ENCODE measurements around the gene ENO4. TPM values are rescaled to one million over a fixed set of nuclear protein-coding genes. Genes with fewer than 3 reads are reported as not detected.

ENO4 gene
- total RNA-seq, 2 experiments from 2014 or later, result not detected

GRCh38 chr10:116870949-116871348, 21.6 kb downstream of the ENO4 start:
- H3K4me1 Mint-ChIP-seq, result no peaks in the 10 kb centered on the region
- H3K27me3 Mint-ChIP-seq, result peaks cover 3% of the 10 kb centered on the region
- H3K4me3 Mint-ChIP-seq, result no peak overlapping the region
- no peak for DNase-seq
- peaks cover 2% of the 10 kb centered on the region for H3K9me3 Mint-ChIP-seq
- H3K27ac Mint-ChIP-seq, result no peak overlapping the region
- no peaks in the 10 kb centered on the region for H3K36me3 Mint-ChIP-seq

- H3K36me3 Mint-ChIP-seq, result no peaks in the 10 kb centered on the region
- no peak for DNase-seq
Measured at GRCh38 chr10:116873134-116873533, 23.8 kb downstream of the ENO4 start.

GRCh38 chr10:116875897-116876296, 26.6 kb downstream of the ENO4 start:
- Mint-ChIP-seq H3K9me3 (peaks cover 2% of the 10 kb centered on the region), H3K27ac (no peak overlapping the region), H3K27me3 (peaks cover 11% of the 10 kb centered on the region), H3K36me3 (no peaks in the 10 kb centered on the region), H3K4me3 (no peak overlapping the region), H3K4me1 (no peaks in the 10 kb centered on the region)
- no peak for DNase-seq

More at GRCh38 chr10:116873134-116873533, 23.8 kb downstream of the ENO4 start:
- Mint-ChIP-seq H3K9me3 (peaks cover 2% of the 10 kb centered on the region), H3K27ac (no peak overlapping the region), H3K27me3 (peaks cover 6% of the 10 kb centered on the region), H3K4me1 (no peaks in the 10 kb centered on the region), H3K4me3 (no peak overlapping the region)

- Mint-ChIP-seq H3K4me3 (no peak overlapping the region), H3K9me3 (peaks cover 2% of the 10 kb centered on the region), H3K27ac (no peak overlapping the region), H3K36me3 (no peaks in the 10 kb centered on the region), H3K27me3 (peaks cover 16% of the 10 kb centered on the region), H3K4me1 (no peaks in the 10 kb centered on the region)
- no peak for DNase-seq
Measured at GRCh38 chr10:116877391-116877790, 28.1 kb downstream of the ENO4 start.

- H3K27me3 Mint-ChIP-seq, result peaks cover 19% of the 10 kb centered on the region
- H3K9me3 Mint-ChIP-seq, result no peaks in the 10 kb centered on the region
- H3K4me1 Mint-ChIP-seq, result no peaks in the 10 kb centered on the region
- no peak overlapping the region for H3K4me3 Mint-ChIP-seq
- H3K36me3 Mint-ChIP-seq, result no peaks in the 10 kb centered on the region
- DNase-seq, result no peak
- no peak overlapping the region for H3K27ac Mint-ChIP-seq
Measured at GRCh38 chr10:116878123-116878522, 28.8 kb downstream of the ENO4 start.

- no peaks in the 10 kb centered on the region for H3K36me3 Mint-ChIP-seq
- H3K27me3 Mint-ChIP-seq, result peaks cover 24% of the 10 kb centered on the region
- no peak overlapping the region for H3K4me3 Mint-ChIP-seq
- H3K4me1 Mint-ChIP-seq, result no peaks in the 10 kb centered on the region
- H3K9me3 Mint-ChIP-seq, result no peaks in the 10 kb centered on the region
- H3K27ac Mint-ChIP-seq, result no peak overlapping the region
- DNase-seq, result no peak
Measured at GRCh38 chr10:116879817-116880216, 30.5 kb downstream of the ENO4 start.

GRCh38 chr10:116880716-116881482, 31.6 kb downstream of the ENO4 start:
- no peak overlapping the region for H3K4me3 Mint-ChIP-seq
- no peak for DNase-seq
- H3K4me1 Mint-ChIP-seq, result no peaks in the 10 kb centered on the region
- no peaks in the 10 kb centered on the region for H3K9me3 Mint-ChIP-seq
- no peak overlapping the region for H3K27ac Mint-ChIP-seq
- peaks cover 24% of the 10 kb centered on the region for H3K27me3 Mint-ChIP-seq
- H3K36me3 Mint-ChIP-seq, result no peaks in the 10 kb centered on the region

DNA sequence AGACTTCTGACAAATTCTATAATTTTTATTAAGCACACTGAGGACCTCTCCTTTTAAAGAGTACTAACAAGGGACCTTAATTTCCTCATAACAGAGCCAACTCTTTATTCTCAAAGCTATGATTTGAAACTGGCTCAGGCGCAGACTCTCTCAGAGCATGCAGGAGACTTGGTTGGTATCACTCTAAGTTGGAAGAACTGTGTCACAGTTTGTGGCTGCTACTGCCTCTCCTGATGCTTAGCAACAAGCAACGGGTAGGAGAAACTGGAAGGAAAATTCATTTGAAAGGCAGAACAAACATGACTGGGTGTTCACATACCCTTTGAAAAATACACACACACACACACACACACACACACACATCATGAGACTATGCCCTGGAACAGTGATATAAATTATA, 33.3 kb downstream of the ENO4 start:
- H3K4me3 Mint-ChIP-seq, result no peak overlapping the region
- peaks cover 22% of the 10 kb centered on the region for H3K27me3 Mint-ChIP-seq
- no peaks in the 10 kb centered on the region for H3K9me3 Mint-ChIP-seq

GRCh38 chr10:116886772-116887171, 37.5 kb downstream of the ENO4 start:
- Mint-ChIP-seq H3K27ac (no peak overlapping the region), H3K9me3 (no peaks in the 10 kb centered on the region), H3K36me3 (no peaks in the 10 kb centered on the region), H3K27me3 (peaks cover 33% of the 10 kb centered on the region), H3K4me3 (no peak overlapping the region), H3K4me1 (peaks cover 2% of the 10 kb centered on the region)
- DNase-seq, result no peak

More for the DNA sequence above, 33.3 kb downstream of the ENO4 start:
- no peak overlapping the region for H3K27ac Mint-ChIP-seq
- no peak for DNase-seq
- no peaks in the 10 kb centered on the region for H3K4me1 Mint-ChIP-seq
- no peaks in the 10 kb centered on the region for H3K36me3 Mint-ChIP-seq

- no peaks in the 10 kb centered on the region for H3K9me3 Mint-ChIP-seq
- no peak for DNase-seq
- no peaks in the 10 kb centered on the region for H3K36me3 Mint-ChIP-seq
- no peak overlapping the region for H3K27ac Mint-ChIP-seq
- H3K4me1 Mint-ChIP-seq, result peaks cover 2% of the 10 kb centered on the region
- H3K4me3 Mint-ChIP-seq, result no peak overlapping the region
- peaks cover 36% of the 10 kb centered on the region for H3K27me3 Mint-ChIP-seq
Measured at GRCh38 chr10:116888380-116889055, 39.2 kb downstream of the ENO4 start.

DNA sequence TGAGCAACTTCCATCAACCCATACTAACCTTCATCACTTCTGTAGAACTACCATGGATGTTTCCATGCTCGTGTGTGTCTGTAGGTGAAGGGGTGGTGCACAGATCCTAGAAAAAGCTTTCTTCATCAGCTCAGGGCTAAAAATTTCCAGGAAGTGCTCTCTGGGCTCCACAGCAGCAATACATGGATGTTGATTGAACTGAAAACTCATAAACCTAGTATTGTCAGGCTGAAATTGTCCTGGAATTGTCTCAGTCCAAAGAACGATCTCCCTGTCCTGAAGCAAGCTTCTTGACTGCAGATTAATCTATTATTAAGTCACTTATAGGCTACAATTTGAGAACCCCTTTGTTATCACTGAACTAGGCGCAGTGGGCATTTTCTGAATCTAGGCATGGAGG, 39.8 kb downstream of the ENO4 start:
- no peak overlapping the region for H3K27ac Mint-ChIP-seq
- H3K36me3 Mint-ChIP-seq, result no peaks in the 10 kb centered on the region

DNA sequence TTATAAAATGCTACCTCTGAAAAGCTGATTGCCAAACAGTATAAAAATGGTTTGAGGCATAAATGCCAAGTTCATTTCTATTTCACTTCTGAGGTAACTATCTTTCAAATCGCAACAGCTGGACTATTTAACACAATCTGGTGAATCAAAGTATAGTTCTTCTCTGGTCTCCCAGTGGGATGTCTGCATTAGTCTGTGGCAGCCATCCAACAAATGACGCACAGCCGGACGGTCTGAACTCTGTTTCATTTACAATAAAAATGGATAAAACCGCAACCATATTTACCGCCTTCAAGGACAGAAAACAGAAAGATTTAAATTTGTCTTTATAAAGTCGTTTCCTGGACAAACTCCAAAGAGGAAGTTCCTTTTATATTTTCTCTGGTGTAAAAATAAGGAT, 41.9 kb downstream of the ENO4 start:
- peaks cover 41% of the 10 kb centered on the region for H3K27me3 Mint-ChIP-seq
- no peak overlapping the region for H3K27ac Mint-ChIP-seq
- H3K36me3 Mint-ChIP-seq, result no peaks in the 10 kb centered on the region
- no peaks in the 10 kb centered on the region for H3K9me3 Mint-ChIP-seq
- DNase-seq, result no peak
- peaks cover 2% of the 10 kb centered on the region for H3K4me1 Mint-ChIP-seq
- no peak overlapping the region for H3K4me3 Mint-ChIP-seq

More for the DNA sequence above, 39.8 kb downstream of the ENO4 start:
- peaks cover 2% of the 10 kb centered on the region for H3K4me1 Mint-ChIP-seq
- H3K4me3 Mint-ChIP-seq, result no peak overlapping the region
- no peak for DNase-seq
- H3K9me3 Mint-ChIP-seq, result no peaks in the 10 kb centered on the region
- H3K27me3 Mint-ChIP-seq, result peaks cover 40% of the 10 kb centered on the region

GRCh38 chr10:116892907-116893685, 43.8 kb downstream of the ENO4 start:
- no peak overlapping the region for H3K4me3 Mint-ChIP-seq
- H3K4me1 Mint-ChIP-seq, result peaks cover 2% of the 10 kb centered on the region
- peaks cover 38% of the 10 kb centered on the region for H3K27me3 Mint-ChIP-seq
- DNase-seq, result no peak
- no peaks in the 10 kb centered on the region for H3K9me3 Mint-ChIP-seq
- H3K36me3 Mint-ChIP-seq, result no peaks in the 10 kb centered on the region
- no peak overlapping the region for H3K27ac Mint-ChIP-seq

DNA sequence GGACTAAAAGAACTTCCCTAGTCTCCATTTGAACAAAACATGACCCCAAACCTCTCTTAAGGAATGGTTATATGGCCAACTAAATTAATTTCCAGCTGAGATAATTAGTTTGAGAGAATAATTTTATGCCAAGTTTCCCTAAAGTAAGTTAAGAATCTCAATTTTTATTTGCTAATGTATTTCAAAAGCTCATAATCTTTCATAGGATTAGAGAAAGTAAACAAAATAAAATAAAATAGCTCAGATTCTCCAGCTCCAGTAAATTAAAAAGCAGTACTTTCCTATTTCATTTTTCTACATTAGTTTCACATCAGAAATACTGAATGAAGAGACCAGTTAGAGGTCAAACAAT, 44.4 kb downstream of the ENO4 start:
- no peak overlapping the region for H3K27ac Mint-ChIP-seq
- no peaks in the 10 kb centered on the region for H3K9me3 Mint-ChIP-seq
- no peak overlapping the region for H3K4me3 Mint-ChIP-seq
- peaks cover 34% of the 10 kb centered on the region for H3K27me3 Mint-ChIP-seq
- no peaks in the 10 kb centered on the region for H3K36me3 Mint-ChIP-seq
- peaks cover 2% of the 10 kb centered on the region for H3K4me1 Mint-ChIP-seq
- no peak for DNase-seq

DNA sequence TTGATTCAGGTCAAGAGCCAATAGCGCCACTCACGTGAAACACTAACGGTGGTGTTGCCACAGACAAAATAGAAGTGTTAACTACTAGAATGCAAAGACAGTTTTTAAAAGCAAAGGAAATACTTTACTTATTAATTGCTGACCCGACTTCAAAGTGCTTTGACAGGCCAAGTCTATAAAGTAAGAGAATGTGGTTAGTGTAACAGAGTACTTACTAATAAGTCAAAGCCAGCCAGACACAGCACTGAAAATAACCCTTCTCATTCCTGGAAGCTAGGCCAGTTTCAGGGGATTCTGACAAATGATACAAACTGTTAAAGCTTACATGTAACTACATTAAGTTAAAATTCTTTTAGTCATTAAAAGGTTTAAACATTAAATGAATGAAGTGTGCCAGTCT, 50.3 kb downstream of the ENO4 start:
- H3K9me3 Mint-ChIP-seq, result no peaks in the 10 kb centered on the region
- peaks cover 16% of the 10 kb centered on the region for H3K27me3 Mint-ChIP-seq
- DNase-seq, result no peak
- no peaks in the 10 kb centered on the region for H3K4me1 Mint-ChIP-seq
- no peaks in the 10 kb centered on the region for H3K36me3 Mint-ChIP-seq
- H3K4me3 Mint-ChIP-seq, result no peak overlapping the region
- H3K27ac Mint-ChIP-seq, result no peak overlapping the region
